ENCODE data around the gene CD151.

DNA sequence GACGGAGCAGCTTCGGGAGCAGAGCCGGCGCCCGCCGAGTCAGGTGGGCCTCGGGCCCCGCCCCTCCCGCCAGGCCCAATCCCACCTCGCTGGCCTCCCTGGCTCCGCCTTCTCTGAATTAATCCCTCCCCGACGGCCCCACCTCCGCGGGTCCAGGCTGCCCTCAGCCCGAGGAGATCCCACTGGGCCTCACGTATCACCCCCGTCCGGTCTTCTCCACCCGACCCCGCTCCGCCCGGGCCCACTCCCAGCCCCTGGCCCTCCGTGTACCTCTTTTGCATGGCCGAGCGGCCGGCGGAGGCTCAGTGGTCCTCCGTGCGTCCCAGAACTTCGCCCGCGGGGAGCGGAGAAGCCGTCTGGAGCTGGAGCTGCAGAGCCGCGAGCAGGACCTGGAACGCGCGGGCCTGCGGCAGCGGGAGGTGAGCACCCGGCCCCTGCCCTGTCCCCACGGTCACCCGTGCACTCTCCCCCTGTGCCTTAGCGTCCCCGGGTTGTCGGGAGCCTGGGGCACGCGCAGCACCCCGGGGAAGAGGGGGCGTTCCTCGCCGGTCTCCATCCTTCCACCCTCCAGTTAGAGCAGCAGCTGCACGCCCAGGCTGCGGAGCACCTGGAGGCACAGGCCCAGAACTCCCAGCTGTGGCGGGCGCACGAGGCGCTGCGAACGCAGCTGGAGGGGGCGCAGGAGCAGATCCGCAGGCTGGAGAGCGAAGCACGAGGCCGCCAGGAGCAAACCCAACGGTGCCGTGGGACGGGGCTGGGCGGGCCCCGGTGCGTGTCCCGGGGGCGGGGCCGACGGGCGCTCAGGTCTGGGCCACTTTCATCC, 2.2 kb upstream of the CD151 start:
- no peak for TF ChIP-seq GABPA (IDR thresholded peaks at IDR 0.05; ENCODE audit: low read depth)
- TF ChIP-seq, protein P1, sequence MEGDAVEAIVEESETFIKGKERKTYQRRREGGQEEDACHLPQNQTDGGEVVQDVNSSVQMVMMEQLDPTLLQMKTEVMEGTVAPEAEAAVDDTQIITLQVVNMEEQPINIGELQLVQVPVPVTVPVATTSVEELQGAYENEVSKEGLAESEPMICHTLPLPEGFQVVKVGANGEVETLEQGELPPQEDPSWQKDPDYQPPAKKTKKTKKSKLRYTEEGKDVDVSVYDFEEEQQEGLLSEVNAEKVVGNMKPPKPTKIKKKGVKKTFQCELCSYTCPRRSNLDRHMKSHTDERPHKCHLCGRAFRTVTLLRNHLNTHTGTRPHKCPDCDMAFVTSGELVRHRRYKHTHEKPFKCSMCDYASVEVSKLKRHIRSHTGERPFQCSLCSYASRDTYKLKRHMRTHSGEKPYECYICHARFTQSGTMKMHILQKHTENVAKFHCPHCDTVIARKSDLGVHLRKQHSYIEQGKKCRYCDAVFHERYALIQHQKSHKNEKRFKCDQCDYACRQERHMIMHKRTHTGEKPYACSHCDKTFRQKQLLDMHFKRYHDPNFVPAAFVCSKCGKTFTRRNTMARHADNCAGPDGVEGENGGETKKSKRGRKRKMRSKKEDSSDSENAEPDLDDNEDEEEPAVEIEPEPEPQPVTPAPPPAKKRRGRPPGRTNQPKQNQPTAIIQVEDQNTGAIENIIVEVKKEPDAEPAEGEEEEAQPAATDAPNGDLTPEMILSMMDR (IDR thresholded peaks at IDR 0.05): no peak
- TF ChIP-seq TAF1 (IDR thresholded peaks at IDR 0.05; ENCODE audit: borderline replicate concordance, low read depth, low read length): no peak
- no peak for TF ChIP-seq SMC3 (IDR thresholded peaks at IDR 0.05; ENCODE audit: low read depth, low read length)
- TF ChIP-seq, protein P2, sequence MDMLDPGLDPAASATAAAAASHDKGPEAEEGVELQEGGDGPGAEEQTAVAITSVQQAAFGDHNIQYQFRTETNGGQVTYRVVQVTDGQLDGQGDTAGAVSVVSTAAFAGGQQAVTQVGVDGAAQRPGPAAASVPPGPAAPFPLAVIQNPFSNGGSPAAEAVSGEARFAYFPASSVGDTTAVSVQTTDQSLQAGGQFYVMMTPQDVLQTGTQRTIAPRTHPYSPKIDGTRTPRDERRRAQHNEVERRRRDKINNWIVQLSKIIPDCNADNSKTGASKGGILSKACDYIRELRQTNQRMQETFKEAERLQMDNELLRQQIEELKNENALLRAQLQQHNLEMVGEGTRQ (IDR thresholded peaks at IDR 0.05; ENCODE audit: borderline replicate concordance, low read depth, low read length): no peak
- no peak for TF ChIP-seq NFIC (IDR thresholded peaks at IDR 0.05; ENCODE audit: borderline replicate concordance)
- TF ChIP-seq RFX5 (IDR thresholded peaks at IDR 0.05; ENCODE audit: low read length): no peak
- TF ChIP-seq, protein P3, sequence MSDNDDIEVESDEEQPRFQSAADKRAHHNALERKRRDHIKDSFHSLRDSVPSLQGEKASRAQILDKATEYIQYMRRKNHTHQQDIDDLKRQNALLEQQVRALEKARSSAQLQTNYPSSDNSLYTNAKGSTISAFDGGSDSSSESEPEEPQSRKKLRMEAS (IDR thresholded peaks at IDR 0.05; ENCODE audit: low read depth): no peak
- no peak for TF ChIP-seq SIN3A (IDR thresholded peaks at IDR 0.05; ENCODE audit: borderline replicate concordance, low read depth, low read length)

Measured in SK-N-SH (cell line).